ENCODE data around the gene CLNK.

Gene CLNK

DNA sequence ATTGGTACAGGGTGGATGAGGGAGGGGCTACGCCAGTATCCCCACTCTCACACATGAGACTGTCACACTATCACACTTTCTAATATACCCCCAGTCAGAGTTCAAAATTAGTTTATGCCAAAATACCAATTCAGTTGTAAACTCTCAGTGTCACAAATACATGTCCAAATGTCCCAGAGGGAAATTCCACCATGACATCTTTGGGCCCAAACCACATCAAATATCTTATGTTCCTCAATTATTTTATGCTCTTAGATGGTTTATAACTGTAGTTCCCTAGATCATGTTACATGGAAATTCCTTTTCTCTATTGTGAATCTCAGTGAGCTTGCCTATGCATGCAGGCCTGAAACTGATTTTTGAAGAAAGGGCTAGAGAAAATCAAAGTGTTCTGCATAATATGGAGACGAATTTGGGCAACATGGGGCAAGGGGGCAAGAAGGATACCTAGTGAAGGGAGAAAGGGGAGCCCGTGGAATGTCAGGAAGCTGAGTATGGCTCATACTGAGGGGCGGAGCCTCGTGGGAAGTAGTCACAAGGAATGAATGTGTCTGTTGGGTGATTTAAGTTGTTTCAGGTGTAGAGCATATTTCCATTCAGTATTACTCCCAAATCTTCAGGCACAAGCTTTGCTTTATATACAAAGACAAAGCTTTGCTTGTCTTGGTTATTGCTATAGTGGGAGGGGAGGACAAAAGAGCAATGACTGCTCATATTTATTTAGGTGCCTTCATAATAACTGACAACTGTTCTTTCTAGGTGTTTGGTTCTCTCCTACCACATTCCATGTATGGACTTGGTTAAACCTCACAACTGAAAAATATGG is 40.8 kb downstream of the CLNK start:
- H3K9me3 ChIP-seq (ENCODE audit: low read length) = no peaks in the 10 kb centered on the region
- no peaks in the 10 kb centered on the region for H3K4me1 ChIP-seq (ENCODE audit: insufficient read depth, low read length, severe bottlenecking)
- H3K79me2 ChIP-seq (ENCODE audit: insufficient read depth, low read length) = no peaks in the 10 kb centered on the region
- H3K36me3 ChIP-seq (ENCODE audit: insufficient read depth, low read length) = no peaks in the 10 kb centered on the region
- H3F3A ChIP-seq (ENCODE audit: insufficient read depth, low read length) = no peaks in the 10 kb centered on the region
- no peak overlapping the region for H3K4me2 ChIP-seq (ENCODE audit: low read length)
- H2AFZ ChIP-seq (ENCODE audit: low read length) = no peak overlapping the region
- TF ChIP-seq, protein P1, sequence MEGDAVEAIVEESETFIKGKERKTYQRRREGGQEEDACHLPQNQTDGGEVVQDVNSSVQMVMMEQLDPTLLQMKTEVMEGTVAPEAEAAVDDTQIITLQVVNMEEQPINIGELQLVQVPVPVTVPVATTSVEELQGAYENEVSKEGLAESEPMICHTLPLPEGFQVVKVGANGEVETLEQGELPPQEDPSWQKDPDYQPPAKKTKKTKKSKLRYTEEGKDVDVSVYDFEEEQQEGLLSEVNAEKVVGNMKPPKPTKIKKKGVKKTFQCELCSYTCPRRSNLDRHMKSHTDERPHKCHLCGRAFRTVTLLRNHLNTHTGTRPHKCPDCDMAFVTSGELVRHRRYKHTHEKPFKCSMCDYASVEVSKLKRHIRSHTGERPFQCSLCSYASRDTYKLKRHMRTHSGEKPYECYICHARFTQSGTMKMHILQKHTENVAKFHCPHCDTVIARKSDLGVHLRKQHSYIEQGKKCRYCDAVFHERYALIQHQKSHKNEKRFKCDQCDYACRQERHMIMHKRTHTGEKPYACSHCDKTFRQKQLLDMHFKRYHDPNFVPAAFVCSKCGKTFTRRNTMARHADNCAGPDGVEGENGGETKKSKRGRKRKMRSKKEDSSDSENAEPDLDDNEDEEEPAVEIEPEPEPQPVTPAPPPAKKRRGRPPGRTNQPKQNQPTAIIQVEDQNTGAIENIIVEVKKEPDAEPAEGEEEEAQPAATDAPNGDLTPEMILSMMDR (IDR thresholded peaks at IDR 0.05; ENCODE audit: low read length) = no peak
- no peak for TF ChIP-seq EZH2 (IDR thresholded peaks at IDR 0.05; ENCODE audit: borderline replicate concordance, low read length)
- H4K20me1 ChIP-seq (ENCODE audit: insufficient read depth, low read length) = no peaks in the 10 kb centered on the region
- H3K4me3 ChIP-seq (ENCODE audit: low read depth, low read length, poor library complexity, severe bottlenecking) = no peak overlapping the region
- no peak overlapping the region for H3K27ac ChIP-seq (ENCODE audit: low read depth, low read length, poor library complexity, severe bottlenecking)
- no peaks in the 10 kb centered on the region for H3K9me2 ChIP-seq (ENCODE audit: low read depth, low read length)
- H3K27me3 ChIP-seq (ENCODE audit: insufficient read depth, low read length) = no peaks in the 10 kb centered on the region
- no peak overlapping the region for H3K9ac ChIP-seq (ENCODE audit: low read length)

DNA sequence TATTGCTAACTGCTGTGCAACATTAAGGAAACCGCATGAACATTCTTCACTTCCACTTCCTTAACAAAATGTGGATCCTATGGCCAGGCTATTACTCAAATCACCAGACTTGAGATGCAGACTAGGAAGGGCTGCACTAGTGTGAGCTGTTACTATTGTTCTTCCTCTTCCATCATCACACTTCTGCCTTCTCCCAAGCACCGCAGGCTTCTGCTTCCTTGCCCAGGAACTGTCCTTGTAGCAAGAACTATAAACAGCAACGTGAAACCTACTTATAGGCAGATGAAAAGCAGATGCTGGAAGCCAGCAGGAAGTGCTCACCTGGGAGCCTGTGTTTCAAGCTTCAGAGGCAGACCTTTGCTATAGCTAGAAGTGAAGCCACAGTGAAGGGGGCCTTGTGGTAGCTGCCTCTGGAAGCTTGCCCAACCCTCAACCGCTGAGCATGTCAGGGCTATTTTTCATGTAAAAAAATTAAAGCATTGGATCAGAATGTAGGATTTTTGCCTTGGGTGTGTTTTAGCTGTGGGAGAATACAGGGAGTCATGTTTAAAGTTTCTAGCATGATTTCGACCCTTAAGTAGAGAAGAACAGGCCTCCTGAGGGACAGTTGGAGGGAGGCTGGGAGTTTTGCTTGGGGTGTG is 43.9 kb downstream of the CLNK start:
- no peak overlapping the region for H3K4me3 ChIP-seq (ENCODE audit: low read depth, low read length, poor library complexity, severe bottlenecking)
- H3K79me2 ChIP-seq (ENCODE audit: insufficient read depth, low read length) = no peaks in the 10 kb centered on the region
- no peaks in the 10 kb centered on the region for H3K27me3 ChIP-seq (ENCODE audit: insufficient read depth, low read length)
- H4K20me1 ChIP-seq (ENCODE audit: insufficient read depth, low read length) = no peaks in the 10 kb centered on the region
- no peak for TF ChIP-seq EZH2 (IDR thresholded peaks at IDR 0.05; ENCODE audit: borderline replicate concordance, low read length)
- TF ChIP-seq, protein P1 (IDR thresholded peaks at IDR 0.05; ENCODE audit: low read length) = no peak
- no peak overlapping the region for H3K27ac ChIP-seq (ENCODE audit: low read depth, low read length, poor library complexity, severe bottlenecking)
- H3K9me2 ChIP-seq (ENCODE audit: low read depth, low read length) = no peaks in the 10 kb centered on the region
- no peaks in the 10 kb centered on the region for H3F3A ChIP-seq (ENCODE audit: insufficient read depth, low read length)
- H3K36me3 ChIP-seq (ENCODE audit: insufficient read depth, low read length) = no peaks in the 10 kb centered on the region
- no peaks in the 10 kb centered on the region for H3K9me3 ChIP-seq (ENCODE audit: low read length)
- no peak overlapping the region for H3K9ac ChIP-seq (ENCODE audit: low read length)
- H3K4me1 ChIP-seq (ENCODE audit: insufficient read depth, low read length, severe bottlenecking) = no peaks in the 10 kb centered on the region
- no peak overlapping the region for H2AFZ ChIP-seq (ENCODE audit: low read length)
- H3K4me2 ChIP-seq (ENCODE audit: low read length) = no peak overlapping the region

DNA sequence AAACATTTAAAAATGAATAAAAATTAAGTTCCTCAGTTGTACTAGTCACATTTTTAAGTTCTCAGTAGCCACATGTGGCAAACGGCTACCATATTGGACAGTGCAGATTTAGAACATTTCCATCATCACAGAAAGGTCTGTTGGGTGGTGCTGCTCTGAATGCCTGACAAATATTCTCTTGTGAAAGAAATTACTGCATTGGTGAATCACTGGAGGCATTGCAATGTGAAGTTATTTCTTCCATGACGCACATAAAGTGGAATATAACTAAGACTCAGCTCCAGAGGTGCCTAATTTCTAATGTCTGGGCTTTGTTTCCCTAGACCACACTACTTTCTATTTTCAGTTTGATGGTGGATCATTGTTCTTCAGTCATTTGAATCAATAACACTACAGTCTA is 44.9 kb downstream of the CLNK start:
- H3F3A ChIP-seq (ENCODE audit: insufficient read depth, low read length) = no peaks in the 10 kb centered on the region
- no peaks in the 10 kb centered on the region for H3K9me3 ChIP-seq (ENCODE audit: low read length)
- no peaks in the 10 kb centered on the region for H3K9me2 ChIP-seq (ENCODE audit: low read depth, low read length)
- H3K9ac ChIP-seq (ENCODE audit: low read length) = no peak overlapping the region
- H4K20me1 ChIP-seq (ENCODE audit: insufficient read depth, low read length) = no peaks in the 10 kb centered on the region
- no peak overlapping the region for H2AFZ ChIP-seq (ENCODE audit: low read length)
- H3K36me3 ChIP-seq (ENCODE audit: insufficient read depth, low read length) = no peaks in the 10 kb centered on the region
- no peaks in the 10 kb centered on the region for H3K4me1 ChIP-seq (ENCODE audit: insufficient read depth, low read length, severe bottlenecking)
- H3K79me2 ChIP-seq (ENCODE audit: insufficient read depth, low read length) = no peaks in the 10 kb centered on the region
- no peak overlapping the region for H3K27ac ChIP-seq (ENCODE audit: low read depth, low read length, poor library complexity, severe bottlenecking)
- no peaks in the 10 kb centered on the region for H3K27me3 ChIP-seq (ENCODE audit: insufficient read depth, low read length)
- H3K4me2 ChIP-seq (ENCODE audit: low read length) = no peak overlapping the region
- H3K4me3 ChIP-seq (ENCODE audit: low read depth, low read length, poor library complexity, severe bottlenecking) = no peak overlapping the region
- TF ChIP-seq, protein P1 (IDR thresholded peaks at IDR 0.05; ENCODE audit: low read length) = no peak
- TF ChIP-seq EZH2 (IDR thresholded peaks at IDR 0.05; ENCODE audit: borderline replicate concordance, low read length) = no peak

Data from OCI-LY1 (cell line).